Fibroblast of lung (primary cell): ENCODE data around the gene SGSM2. TPM values are rescaled to one million over a fixed set of nuclear protein-coding genes. Genes with fewer than 3 reads are reported as not detected.
A peak's percentile ranks its signal among the peaks of the same experiment; 100 is the strongest.
"Not testable (repeated sequence)": the region's sequence is repeated elsewhere in the genome, so short reads cannot be mapped to it uniquely, and the experiment has no call there.

Experiments
- DNase-seq, 2 donors: peaks; one replicate each; pipeline versions ENCODE4 v3.0.0 to v3.0.0-alpha.2; 2010; ENCODE audit warnings: low read depth in 2 of 2
- H2AFZ ChIP-seq: 2 replicates; pipeline ENCODE4 v1.5.1; 2012; ENCODE audit warnings: low read length, control low read depth, inconsistent platforms
- H3K27ac ChIP-seq: 2 replicates; pipeline ENCODE4 v1.5.1; 2011; ENCODE audit warnings: low read length, control low read depth; ENCODE audit not compliant: insufficient read depth
- H3K27me3 ChIP-seq: 2 replicates; pipeline ENCODE4 v1.5.1; 2011; ENCODE audit warnings: mild to moderate bottlenecking, low read length; ENCODE audit not compliant: control insufficient read depth, insufficient read depth
- H3K36me3 ChIP-seq: 2 replicates; pipeline ENCODE4 v1.5.1; 2011; ENCODE audit warnings: low read length; ENCODE audit not compliant: control insufficient read depth, insufficient read depth
- H3K4me1 ChIP-seq: 2 replicates; pipeline ENCODE4 v1.5.1; 2011; ENCODE audit warnings: low read length; ENCODE audit not compliant: control insufficient read depth, insufficient read depth; ENCODE audit errors: extremely low read depth
- H3K4me2 ChIP-seq: 2 replicates; pipeline ENCODE4 v1.5.1; 2011; ENCODE audit warnings: low read length, control low read depth; ENCODE audit not compliant: insufficient read depth; ENCODE audit errors: extremely low read depth
- H3K4me3 ChIP-seq, 4 experiments: fragments of 200-600 bp in 1 of 4; sonication (generic) in 1 of 4; replicated peaks in 1 of 4; 2 replicates each; pipeline ENCODE4 v1.5.1; 2011 to 2016; ENCODE audit warnings: low read length in 4 of 4, low read depth in 3 of 4, mild to moderate bottlenecking in 3 of 4, control low read depth in 2 of 4, inconsistent platforms in 1 of 4, mixed read lengths in 1 of 4; ENCODE audit not compliant: insufficient read depth in 1 of 4; ENCODE audit errors: control extremely low read depth in 1 of 4
- H3K79me2 ChIP-seq: 2 replicates; pipeline ENCODE4 v1.5.1; 2012; ENCODE audit warnings: mild to moderate bottlenecking, low read length, inconsistent platforms; ENCODE audit not compliant: control insufficient read depth, insufficient read depth
- H3K9ac ChIP-seq: 2 replicates; pipeline ENCODE4 v1.5.1; 2011; ENCODE audit warnings: mild to moderate bottlenecking, low read length, control low read depth; ENCODE audit not compliant: insufficient read depth
- H3K9me3 ChIP-seq: 2 replicates; pipeline ENCODE4 v1.5.1; 2012; ENCODE audit warnings: low read depth, low read length; ENCODE audit not compliant: control insufficient read depth, insufficient read depth
- H4K20me1 ChIP-seq: 2 replicates; pipeline ENCODE4 v1.5.1; 2011; ENCODE audit warnings: low read length; ENCODE audit not compliant: control insufficient read depth, insufficient read depth; ENCODE audit errors: extremely low read depth
- CTCF ChIP-seq, 2 donors: IDR thresholded peaks in 1 of 2; conservative IDR thresholded peaks in 1 of 2; 1 replicate in 1 of 2; 2 replicates in 1 of 2; pipeline ENCODE4 v1.5.1; 2011 to 2012; ENCODE audit warnings: low read length in 2 of 2, control low read depth in 1 of 2, inconsistent platforms in 1 of 2, low read depth in 1 of 2, mild to moderate bottlenecking in 1 of 2
- EZH2 ChIP-seq: IDR thresholded peaks from 2 replicates; pipeline ENCODE4 v1.5.1; 2012; ENCODE audit warnings: low read length, control low read depth, mild to moderate bottlenecking; ENCODE audit errors: missing control alignments
- polyA plus RNA-seq, 2 donors: library from polyadenylated mRNA; depleted of rRNA in 1 of 2; stranded (reverse) in 1 of 2; unstranded in 1 of 2; fragments of >200 nt; gene quantifications; 2 replicates each; pipeline ENCODE4 v1.2.1, GENCODE V29; 2011 to 2012; ENCODE audit warnings: missing spikeins in 1 of 2
- total RNA-seq: library from RNA; depleted of rRNA; stranded (reverse); fragments of >200 nt; gene quantifications from 2 replicates; pipeline ENCODE4 v1.2.1, GENCODE V29; 2014

Gene SGSM2
- total and polyA plus RNA-seq, 2 donors (not counting 1 experiment from before 2014, with no cell fraction given): 23.4 to 31.5 TPM

GRCh38 chr17:2312736-2313135 is 24.6 kb upstream of the SGSM2 start:
- no peak overlapping the region for H3K4me2 ChIP-seq
- no peaks in the 10 kb centered on the region for H4K20me1 ChIP-seq
- H3K27ac ChIP-seq: no peak overlapping the region
- no peaks in the 10 kb centered on the region for H3K9me3 ChIP-seq
- no peaks in the 10 kb centered on the region for H3K79me2 ChIP-seq
- DNase-seq: peak; percentile 5 to 28
- H2AFZ ChIP-seq: no peak overlapping the region
- no peak for TF ChIP-seq CTCF (conservative IDR thresholded peaks at IDR 0.05 in 1 of 2, IDR thresholded peaks at IDR 0.05 in 1 of 2; ENCODE audit: low read depth in 1 of 2, low read length in 2 of 2)
- no peak for TF ChIP-seq EZH2
- H3K4me3 ChIP-seq: no peak overlapping the region
- H3K27me3 ChIP-seq: no peaks in the 10 kb centered on the region
- no peaks in the 10 kb centered on the region for H3K36me3 ChIP-seq
- H3K9ac ChIP-seq: no peak overlapping the region
- H3K4me1 ChIP-seq: no peaks in the 10 kb centered on the region

GRCh38 chr17:2316916-2317205 is 20.4 kb upstream of the SGSM2 start:
- H3K27ac ChIP-seq, H3K4me1 ChIP-seq, H3K36me3 ChIP-seq, H3K27me3 ChIP-seq, H2AFZ ChIP-seq, H3K9me3 ChIP-seq, H3K4me3 ChIP-seq, H3K4me2 ChIP-seq, DNase-seq, H3K9ac ChIP-seq, H4K20me1 ChIP-seq, H3K79me2 ChIP-seq: not testable (repeated sequence)

GRCh38 chr17:2317796-2318195 is 19.5 kb upstream of the SGSM2 start:
- Histone ChIP-seq H3K9ac (no peak overlapping the region), H3K79me2 (no peaks in the 10 kb centered on the region), H3K36me3 (no peaks in the 10 kb centered on the region), H3K4me2 (no peak overlapping the region), H2AFZ (no peak overlapping the region), H3K4me1 (no peaks in the 10 kb centered on the region), H3K9me3 (no peaks in the 10 kb centered on the region), H3K27ac (no peak overlapping the region), H3K4me3 (no peak overlapping the region), H4K20me1 (no peaks in the 10 kb centered on the region), H3K27me3 (no peaks in the 10 kb centered on the region)
- no peak for DNase-seq
- TF ChIP-seq EZH2: no peak
- no peak for TF ChIP-seq CTCF (conservative IDR thresholded peaks at IDR 0.05 in 1 of 2, IDR thresholded peaks at IDR 0.05 in 1 of 2; ENCODE audit: low read depth in 1 of 2, low read length in 2 of 2)

GRCh38 chr17:2319051-2319450 is 18.2 kb upstream of the SGSM2 start:
- DNase-seq: no peak
- Histone ChIP-seq H3K27me3 (no peaks in the 10 kb centered on the region), H3K36me3 (peaks cover 2% of the 10 kb centered on the region), H3K4me2 (no peak overlapping the region), H2AFZ (no peak overlapping the region), H4K20me1 (no peaks in the 10 kb centered on the region), H3K4me3 (no peak overlapping the region), H3K79me2 (no peaks in the 10 kb centered on the region), H3K27ac (no peak overlapping the region), H3K9ac (no peak overlapping the region), H3K4me1 (no peaks in the 10 kb centered on the region), H3K9me3 (no peaks in the 10 kb centered on the region)
- no peak for TF ChIP-seq CTCF (conservative IDR thresholded peaks at IDR 0.05 in 1 of 2, IDR thresholded peaks at IDR 0.05 in 1 of 2; ENCODE audit: low read depth in 1 of 2, low read length in 2 of 2)
- TF ChIP-seq EZH2: no peak
